GM23248 (cell line): Measurements from ENCODE around the gene WBP1. TPM values are rescaled to one million over a fixed set of nuclear protein-coding genes. Genes with fewer than 3 reads are reported as not detected.
"Not testable (repeated sequence)": the region's sequence is repeated elsewhere in the genome, so short reads cannot be mapped to it uniquely, and the experiment has no call there.

Source experiments
- DNase-seq: peaks from one replicate; pipeline ENCODE4 v3.0.0-alpha.2; 2015
- H2AFZ ChIP-seq: fragments of 200-600 bp; sonication (generic); 2 replicates; pipeline ENCODE4 v1.6.1; 2016; ENCODE audit warnings: antibody characterized with exemption
- H3F3A ChIP-seq: fragments of 200-600 bp; sonication (generic); 2 replicates; pipeline ENCODE4 v1.6.1; 2016; ENCODE audit warnings: mild to moderate bottlenecking, antibody characterized with exemption, mixed run types; ENCODE audit not compliant: insufficient read depth
- H3K27ac ChIP-seq: fragments of 200-600 bp; sonication (generic); 2 replicates; pipeline ENCODE4 v1.5.1; 2016; ENCODE audit warnings: mild to moderate bottlenecking
- H3K27me3 ChIP-seq: fragments of 200-600 bp; sonication (generic); replicated peaks from 2 replicates; pipeline ENCODE4 v1.6.1; 2016; ENCODE audit warnings: mild to moderate bottlenecking; ENCODE audit not compliant: insufficient read depth
- H3K36me3 ChIP-seq: fragments of 200-600 bp; sonication (generic); 2 replicates; pipeline ENCODE4 v1.6.1; 2016; ENCODE audit warnings: low read depth, mild to moderate bottlenecking
- H3K4me1 ChIP-seq: fragments of 200-600 bp; sonication (generic); 2 replicates; pipeline ENCODE4 v1.6.1; 2016; ENCODE audit warnings: mild to moderate bottlenecking; ENCODE audit not compliant: insufficient read depth
- H3K4me2 ChIP-seq: fragments of 200-600 bp; sonication (generic); one replicate; pipeline ENCODE4 v1.6.1; 2016; ENCODE audit warnings: mild to moderate bottlenecking; ENCODE audit not compliant: unreplicated experiment
- H3K4me3 ChIP-seq: fragments of 200-600 bp; sonication (generic); 2 replicates; pipeline ENCODE4 v1.5.1; 2016; ENCODE audit warnings: mild to moderate bottlenecking
- H3K79me2 ChIP-seq: fragments of 200-600 bp; sonication (generic); 2 replicates; pipeline ENCODE4 v1.6.1; 2016; ENCODE audit warnings: mild to moderate bottlenecking; ENCODE audit not compliant: insufficient read depth
- H3K9ac ChIP-seq: fragments of 200-600 bp; sonication (generic); 2 replicates; pipeline ENCODE4 v1.6.1; 2016; ENCODE audit warnings: mild to moderate bottlenecking
- H3K9me2 ChIP-seq: fragments of 200-600 bp; sonication (generic); 2 replicates; pipeline ENCODE4 v1.6.1; 2016; ENCODE audit warnings: mixed run types, mild to moderate bottlenecking, moderate library complexity; ENCODE audit not compliant: insufficient read depth
- H3K9me3 ChIP-seq: fragments of 200-600 bp; sonication (generic); one replicate; pipeline ENCODE4 v1.6.1; 2017; ENCODE audit warnings: low read depth
- H4K20me1 ChIP-seq: fragments of 200-600 bp; sonication (generic); 2 replicates; pipeline ENCODE4 v1.6.0; 2016; ENCODE audit not compliant: insufficient read depth
- EZH2 ChIP-seq: fragments of 200-600 bp; sonication (generic); IDR thresholded peaks from 2 replicates; pipeline ENCODE4 v1.6.1; 2018; ENCODE audit warnings: antibody characterized with exemption, mild to moderate bottlenecking; ENCODE audit not compliant: insufficient read depth, poor library complexity, severe bottlenecking
- EZH2phosphoT487 ChIP-seq: fragments of 200-600 bp; sonication (generic); IDR thresholded peaks from 2 replicates; pipeline ENCODE4 v1.6.1; 2018; ENCODE audit warnings: antibody characterized with exemption, moderate library complexity, mild to moderate bottlenecking, low read depth; ENCODE audit not compliant: insufficient read depth
- WGBS, 2 experiments: methylation state at CpG; one replicate each; pipeline ENCODE4 v1.1.6; 2015 to 2017; ENCODE audit warnings: low lambda C conversion rate in 2 of 2, low coverage in 1 of 2; ENCODE audit errors: missing lambda C conversion rate in 2 of 2; 5-methylcytosine and 5-hydroxymethylcytosine counted together
- in situ Hi-C: fragments of 300-500 bp; cut with MboI; formaldehyde crosslinking; loops from 2 replicates; pipeline ENCODE4 v1.15.0; 2020
- polyA plus RNA-seq: library from polyadenylated mRNA; unstranded; fragments of >200 nt; fragmentation: Nextera tagmentation; extraction: Ambion mirVana; gene quantifications from 2 replicates; pipeline ENCODE4 v1.2.1, GENCODE V29; 2016
- total RNA-seq: library from RNA; depleted of rRNA; stranded (reverse); fragments of >200 nt; shearing (Covaris generic); gene quantifications from 2 replicates; pipeline ENCODE4 v1.2.3, GENCODE V29; 2014

WBP1 gene
- total and polyA plus RNA-seq, 2 experiments from 2014 or later = 47.1 to 58.7 TPM

DNA sequence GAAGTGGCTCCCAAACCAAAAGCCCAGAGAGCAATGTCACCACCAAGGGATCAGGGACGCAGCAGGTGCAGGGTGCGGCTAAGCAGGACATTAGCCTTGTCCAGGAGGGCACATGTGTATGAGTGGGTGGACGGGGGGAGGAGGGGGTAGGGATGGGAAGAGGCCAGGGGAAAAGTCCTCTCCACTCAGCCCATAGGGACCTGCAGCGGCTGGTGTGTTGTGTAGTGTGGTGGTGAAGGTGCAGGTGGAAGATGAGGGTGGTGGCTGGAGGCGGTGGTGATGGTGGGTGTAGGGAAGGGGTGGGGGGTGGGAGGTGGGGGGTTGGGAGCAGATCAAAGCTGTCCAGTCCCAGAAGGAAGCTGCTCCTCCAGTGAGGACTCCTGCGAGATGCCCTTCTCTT, 40.5 kb upstream of the WBP1 start:
- no peaks in the 10 kb centered on the region for H3K9me3 ChIP-seq
- TF ChIP-seq EZH2phosphoT487 (no peak), EZH2 (no peak)
- no peaks in the 10 kb centered on the region for H3K9me2 ChIP-seq
- H3K9ac ChIP-seq = no peak overlapping the region
- in situ Hi-C loops = no loop called here
- no peak overlapping the region for H3K4me2 ChIP-seq
- no peaks in the 10 kb centered on the region for H3K36me3 ChIP-seq
- H3K4me3 ChIP-seq = no peak overlapping the region
- WGBS, 2 experiments = 84 to 86% methylated on average over 4 to 6 of the region's 6 CpGs
- H3K27me3 ChIP-seq = no peaks in the 10 kb centered on the region
- H4K20me1 ChIP-seq = no peaks in the 10 kb centered on the region
- H3F3A ChIP-seq = peaks cover 10% of the 10 kb centered on the region; the same call in 1 of the 2 replicates
- H3K4me1 ChIP-seq = peaks cover 14% of the 10 kb centered on the region; the same call in 1 of the 2 replicates
- no peak overlapping the region for H2AFZ ChIP-seq
- no peak for DNase-seq
- no peaks in the 10 kb centered on the region for H3K79me2 ChIP-seq
- H3K27ac ChIP-seq = no peak overlapping the region

- Histone ChIP-seq H3K27me3 (no peaks in the 10 kb centered on the region), H2AFZ (no peak overlapping the region), H3K27ac (no peak overlapping the region), H3K4me1 (peaks cover 14% of the 10 kb centered on the region; the same call in 1 of the 2 replicates), H3F3A (peaks cover 10% of the 10 kb centered on the region; the same call in 1 of the 2 replicates), H3K9ac (no peak overlapping the region), H3K4me2 (no peak overlapping the region), H3K79me2 (no peaks in the 10 kb centered on the region), H4K20me1 (no peaks in the 10 kb centered on the region), H3K36me3 (no peaks in the 10 kb centered on the region), H3K4me3 (no peak overlapping the region), H3K9me3 (no peaks in the 10 kb centered on the region), H3K9me2 (no peaks in the 10 kb centered on the region)
- no peak for DNase-seq
- no peak for TF ChIP-seq EZH2
- TF ChIP-seq EZH2phosphoT487 = no peak
- in situ Hi-C loops = no loop called here
- 85 to 86% methylated on average over 24 to 27 of the region's 27 CpGs for WGBS, 2 experiments
Observed at GRCh38 chr2:74418312-74418711, 39.9 kb upstream of the WBP1 start.

DNA sequence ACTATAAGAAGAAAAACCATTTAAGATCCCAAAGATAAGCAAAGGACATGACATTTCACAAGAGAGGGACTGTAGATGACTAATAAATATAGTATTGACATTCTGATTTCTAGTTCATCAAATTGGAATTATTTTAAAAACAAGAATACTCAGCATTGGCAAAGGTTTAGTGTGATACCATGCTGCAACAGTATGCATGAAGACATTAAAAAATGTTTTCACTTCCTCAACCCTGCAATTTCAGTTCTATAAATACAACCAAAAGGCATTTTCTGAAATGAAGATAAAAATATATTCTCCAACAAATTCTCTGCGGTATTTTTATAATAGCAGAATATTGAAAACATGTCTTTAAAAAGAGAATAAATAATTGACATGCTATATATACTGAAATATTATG, 38.9 kb upstream of the WBP1 start:
- Histone ChIP-seq H3K4me1 (peaks cover 11% of the 10 kb centered on the region; the same call in 1 of the 2 replicates), H3K9me3 (no peaks in the 10 kb centered on the region), H3K9me2 (no peaks in the 10 kb centered on the region), H4K20me1 (no peaks in the 10 kb centered on the region), H3K4me2 (no peak overlapping the region), H3K36me3 (no peaks in the 10 kb centered on the region), H3K4me3 (no peak overlapping the region), H2AFZ (no peak overlapping the region), H3K9ac (no peak overlapping the region), H3K27me3 (no peaks in the 10 kb centered on the region), H3K27ac (no peak overlapping the region), H3K79me2 (no peaks in the 10 kb centered on the region), H3F3A (peaks cover 16% of the 10 kb centered on the region; the same call in 1 of the 2 replicates)
- no peak for TF ChIP-seq EZH2
- TF ChIP-seq EZH2phosphoT487 = no peak
- 97 to 100% methylated on average over 1 of the region's 1 CpG for WGBS, 2 experiments
- in situ Hi-C loops = no loop called here
- no peak for DNase-seq

GRCh38 chr2:74420006-74420405, 38.2 kb upstream of the WBP1 start:
- no peaks in the 10 kb centered on the region for H3K79me2 ChIP-seq
- no peaks in the 10 kb centered on the region for H3K36me3 ChIP-seq
- 96 to 100% methylated on average over 2 of the region's 2 CpGs for WGBS, 2 experiments
- H2AFZ ChIP-seq = no peak overlapping the region
- in situ Hi-C loops = no loop called here
- no peaks in the 10 kb centered on the region for H3K27me3 ChIP-seq
- DNase-seq = no peak
- 0 out of 2 replicates have a peak, but pooled peaks cover 6% of the 10 kb centered on the region for H3K4me1 ChIP-seq
- H4K20me1 ChIP-seq = no peaks in the 10 kb centered on the region
- TF ChIP-seq EZH2 (no peak), EZH2phosphoT487 (no peak)
- no peaks in the 10 kb centered on the region for H3K9me2 ChIP-seq
- no peak overlapping the region for H3K9ac ChIP-seq
- no peak overlapping the region for H3K4me2 ChIP-seq
- peaks cover 17% of the 10 kb centered on the region; the same call in 1 of the 2 replicates for H3F3A ChIP-seq
- H3K4me3 ChIP-seq = no peak overlapping the region
- no peaks in the 10 kb centered on the region for H3K9me3 ChIP-seq
- no peak overlapping the region for H3K27ac ChIP-seq

DNA sequence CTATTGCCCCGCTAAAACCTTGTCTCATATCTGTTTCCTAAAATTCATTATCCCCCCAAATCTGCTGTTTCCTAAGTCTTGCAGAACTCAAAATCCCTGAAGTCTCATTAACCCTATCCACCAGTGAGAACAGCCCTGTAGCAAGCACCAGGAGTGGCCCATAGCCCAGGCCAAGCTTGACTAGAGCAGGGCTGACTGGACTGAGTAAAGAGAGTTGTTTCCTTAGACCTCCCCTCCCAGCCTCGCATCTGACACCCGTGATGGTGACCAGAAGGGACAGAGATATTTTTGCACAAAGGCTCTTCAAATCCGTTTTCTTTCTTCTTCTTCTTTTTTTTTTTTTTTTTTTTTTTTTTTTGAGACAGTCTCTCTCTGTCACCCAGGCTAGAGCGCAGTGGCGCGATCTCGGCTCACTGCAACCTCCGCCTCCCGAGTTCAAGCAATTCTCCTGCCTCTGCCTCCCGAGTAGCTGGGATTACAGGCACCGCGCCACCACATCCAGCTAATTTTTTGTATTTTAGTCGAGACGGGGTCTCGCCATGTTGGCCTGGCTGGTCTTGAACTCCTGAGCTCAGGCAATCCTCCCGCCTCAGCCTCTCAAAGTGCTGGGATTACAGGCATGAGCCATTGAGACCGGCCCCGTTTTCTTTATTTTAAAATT, 37.7 kb upstream of the WBP1 start:
- Histone ChIP-seq H3K27ac (peak overlapping the region; percentile 88), H3K9ac (peak overlapping the region; percentile 86), H3K4me3 (peak overlapping the region; percentile 84), H3F3A (peaks cover 17% of the 10 kb centered on the region; the same call in 1 of the 2 replicates), H2AFZ (peak overlapping the region; percentile 98), H3K4me2 (peak overlapping the region; percentile 84)
- in situ Hi-C loops, H3K27me3 ChIP-seq, H3K4me1 ChIP-seq, H3K9me3 ChIP-seq, H4K20me1 ChIP-seq, H3K36me3 ChIP-seq, H3K9me2 ChIP-seq, H3K79me2 ChIP-seq, DNase-seq: not testable (repeated sequence)
- WGBS, 2 experiments = 41 to 55% methylated on average over 13 to 19 of the region's 19 CpGs
